Endothelial cell of umbilical vein (primary cell): ENCODE data around the gene TWF2.

Experiments
- EZH2 ChIP-seq: IDR thresholded peaks from 2 replicates; pipeline ENCODE4 v1.6.1; 2012; ENCODE audit warnings: borderline replicate concordance, low read depth, mild to moderate bottlenecking, moderate library complexity, low read length, inconsistent platforms; ENCODE audit not compliant: severe bottlenecking
- FOS ChIP-seq: IDR thresholded peaks from 2 replicates; pipeline ENCODE4 v1.6.1; 2011; ENCODE audit warnings: mild to moderate bottlenecking, low read length, moderate library complexity, borderline replicate concordance; ENCODE audit not compliant: insufficient read depth
- GATA2 ChIP-seq: IDR thresholded peaks from 2 replicates; pipeline ENCODE4 v1.7.0; 2011; ENCODE audit warnings: low read depth, mild to moderate bottlenecking, moderate library complexity, mixed read lengths, low read length; ENCODE audit not compliant: insufficient read length, insufficient read depth
- JUN ChIP-seq: IDR thresholded peaks from 2 replicates; pipeline ENCODE4 v1.6.1; 2011; ENCODE audit warnings: borderline replicate concordance, low read depth; ENCODE audit not compliant: insufficient read length, insufficient read depth
- MYC ChIP-seq: IDR thresholded peaks from one replicate; pipeline ENCODE4 v1.6.1; 2011; ENCODE audit warnings: mild to moderate bottlenecking, low read depth, low read length
- POLR2A ChIP-seq: IDR thresholded peaks from 2 replicates; pipeline ENCODE4 v1.6.1; 2012; ENCODE audit warnings: low read depth, mild to moderate bottlenecking, control low read depth, low read length
- POLR2AphosphoS5 ChIP-seq: IDR thresholded peaks from 2 replicates; pipeline ENCODE4 v1.6.1; 2012; ENCODE audit warnings: low read depth, mild to moderate bottlenecking, control low read depth, low read length, moderate library complexity; ENCODE audit not compliant: insufficient read depth
- TF ChIP-seq, protein P1 (sequence below), 2 donors: IDR thresholded peaks; 1 replicate in 1 of 2; 2 replicates in 1 of 2; pipeline ENCODE4 v1.5.1; 2011; ENCODE audit warnings: low read length in 2 of 2, mild to moderate bottlenecking in 2 of 2, moderate library complexity in 2 of 2, control low read depth in 1 of 2, inconsistent platforms in 1 of 2, low read depth in 1 of 2; ENCODE audit not compliant: insufficient read depth in 1 of 2; ENCODE audit errors: extremely low read depth in 1 of 2
- TF ChIP-seq, protein P2 (sequence below): IDR thresholded peaks from 2 replicates; pipeline ENCODE4 v1.6.1; 2011; ENCODE audit not compliant: insufficient read depth, insufficient read length

DNA sequence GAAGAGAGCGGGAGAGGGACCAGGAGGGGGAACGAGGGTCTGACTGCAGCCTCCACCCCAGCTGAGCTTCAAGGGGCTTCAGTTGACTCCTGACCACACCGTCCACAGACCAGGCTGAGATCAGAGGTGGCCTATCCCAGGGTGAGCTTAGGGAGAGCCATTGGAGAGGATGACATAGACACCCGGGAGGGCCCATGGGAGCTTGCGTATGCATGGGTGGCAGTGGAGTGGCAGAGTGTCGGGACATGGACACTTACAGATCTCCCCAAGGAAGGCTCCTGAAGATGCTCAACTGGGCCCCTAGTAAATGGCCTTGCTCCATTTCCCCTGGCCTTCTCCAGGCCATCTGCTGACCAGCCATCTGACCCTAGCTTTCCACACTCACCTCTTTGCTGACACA lies 53.6 kb downstream of the TWF2 start:
- TF ChIP-seq POLR2A, result no peak
- TF ChIP-seq, protein P1, sequence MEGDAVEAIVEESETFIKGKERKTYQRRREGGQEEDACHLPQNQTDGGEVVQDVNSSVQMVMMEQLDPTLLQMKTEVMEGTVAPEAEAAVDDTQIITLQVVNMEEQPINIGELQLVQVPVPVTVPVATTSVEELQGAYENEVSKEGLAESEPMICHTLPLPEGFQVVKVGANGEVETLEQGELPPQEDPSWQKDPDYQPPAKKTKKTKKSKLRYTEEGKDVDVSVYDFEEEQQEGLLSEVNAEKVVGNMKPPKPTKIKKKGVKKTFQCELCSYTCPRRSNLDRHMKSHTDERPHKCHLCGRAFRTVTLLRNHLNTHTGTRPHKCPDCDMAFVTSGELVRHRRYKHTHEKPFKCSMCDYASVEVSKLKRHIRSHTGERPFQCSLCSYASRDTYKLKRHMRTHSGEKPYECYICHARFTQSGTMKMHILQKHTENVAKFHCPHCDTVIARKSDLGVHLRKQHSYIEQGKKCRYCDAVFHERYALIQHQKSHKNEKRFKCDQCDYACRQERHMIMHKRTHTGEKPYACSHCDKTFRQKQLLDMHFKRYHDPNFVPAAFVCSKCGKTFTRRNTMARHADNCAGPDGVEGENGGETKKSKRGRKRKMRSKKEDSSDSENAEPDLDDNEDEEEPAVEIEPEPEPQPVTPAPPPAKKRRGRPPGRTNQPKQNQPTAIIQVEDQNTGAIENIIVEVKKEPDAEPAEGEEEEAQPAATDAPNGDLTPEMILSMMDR (IDR thresholded peaks at IDR 0.05; ENCODE audit: extremely low read depth in 1 of 2, insufficient read depth in 1 of 2, low read depth in 1 of 2, low read length in 2 of 2), result no peak
- TF ChIP-seq EZH2, result no peak
- TF ChIP-seq, protein P2, sequence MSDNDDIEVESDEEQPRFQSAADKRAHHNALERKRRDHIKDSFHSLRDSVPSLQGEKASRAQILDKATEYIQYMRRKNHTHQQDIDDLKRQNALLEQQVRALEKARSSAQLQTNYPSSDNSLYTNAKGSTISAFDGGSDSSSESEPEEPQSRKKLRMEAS, result no peak
- TF ChIP-seq MYC, result no peak
- TF ChIP-seq GATA2, result no peak
- no peak for TF ChIP-seq POLR2AphosphoS5
- TF ChIP-seq JUN, result no peak
- no peak for TF ChIP-seq FOS
